NCI-H526 (cell line): ENCODE measurements around the gene NF2.
A peak's percentile ranks its signal among the peaks of the same experiment; 100 is the strongest.
"Not testable (repeated sequence)": the region's sequence is repeated elsewhere in the genome, so short reads cannot be mapped to it uniquely, and the experiment has no call there.

Experiments used
- DNase-seq, 2 experiments: peaks; one replicate each; lab custom pipeline; 2025; lab: John Stamatoyannopoulos, UW

NF2 gene

DNA sequence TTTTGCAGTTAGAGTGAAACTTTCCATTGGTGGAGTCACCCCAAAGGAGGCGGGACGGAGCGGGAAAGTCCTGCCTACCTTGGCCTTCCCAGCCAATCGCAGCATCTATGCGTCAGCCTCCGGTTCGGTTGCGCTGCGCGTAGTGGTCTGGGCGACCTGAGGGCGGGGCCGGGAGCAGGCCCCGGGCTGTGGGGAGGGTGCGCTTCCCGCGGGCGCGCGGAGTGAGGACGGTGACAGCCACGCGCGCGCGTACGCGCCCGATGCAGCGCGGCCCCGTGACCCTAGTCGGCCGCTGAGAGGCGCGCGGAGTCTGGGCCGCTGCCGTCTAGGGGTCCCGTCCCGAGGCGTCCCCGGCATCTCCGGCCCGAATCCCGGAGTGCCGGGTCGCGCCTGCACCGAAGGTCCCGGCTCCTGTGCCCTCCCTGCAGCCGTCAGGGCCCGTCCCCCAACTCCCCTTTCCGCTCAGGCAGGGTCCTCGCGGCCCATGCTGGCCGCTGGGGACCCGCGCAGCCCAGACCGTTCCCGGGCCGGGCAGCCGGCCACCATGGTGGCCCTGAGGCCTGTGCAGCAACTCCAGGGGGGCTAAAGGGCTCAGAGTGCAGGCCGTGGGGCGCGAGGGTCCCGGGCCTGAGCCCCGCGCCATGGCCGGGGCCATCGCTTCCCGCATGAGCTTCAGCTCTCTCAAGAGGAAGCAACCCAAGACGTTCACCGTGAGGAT, at the start of gene NF2:
TSS of gene NF2 (plus strand) at position 276 of the 718 bp plus-strand sequence. CDS start at position 642, 366 bp downstream.
- DNase-seq = peak; percentile 95 to 98

DNA sequence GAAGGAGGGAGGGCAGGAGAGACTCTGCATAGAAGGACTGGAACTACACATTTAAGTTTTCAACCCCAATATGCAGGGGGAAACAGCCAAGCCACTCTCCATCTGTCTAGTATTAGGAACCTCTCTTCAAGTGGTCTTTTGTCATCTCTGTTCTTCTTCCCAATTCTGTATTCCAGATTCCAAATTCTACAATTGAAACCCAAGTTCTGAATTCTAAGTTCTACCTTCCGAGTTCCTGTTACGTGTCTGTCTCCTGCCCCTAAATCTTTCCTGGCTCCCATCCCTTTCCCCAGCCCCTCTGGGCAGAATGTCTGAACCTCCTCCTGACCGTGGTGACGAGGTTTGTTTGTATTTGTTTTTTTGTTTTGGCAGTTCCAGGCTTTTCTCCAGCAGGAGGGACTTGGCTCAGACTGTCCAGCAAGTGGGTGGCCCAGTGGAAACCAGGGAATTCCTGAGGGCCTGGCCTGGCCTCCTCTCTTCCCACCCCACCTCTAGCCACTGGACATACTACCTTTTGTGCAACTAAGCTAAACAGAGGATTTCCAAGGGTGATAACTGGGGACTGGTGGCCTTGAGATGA, 48.3 kb upstream of the NF2 start:
- no peak for DNase-seq

DNA sequence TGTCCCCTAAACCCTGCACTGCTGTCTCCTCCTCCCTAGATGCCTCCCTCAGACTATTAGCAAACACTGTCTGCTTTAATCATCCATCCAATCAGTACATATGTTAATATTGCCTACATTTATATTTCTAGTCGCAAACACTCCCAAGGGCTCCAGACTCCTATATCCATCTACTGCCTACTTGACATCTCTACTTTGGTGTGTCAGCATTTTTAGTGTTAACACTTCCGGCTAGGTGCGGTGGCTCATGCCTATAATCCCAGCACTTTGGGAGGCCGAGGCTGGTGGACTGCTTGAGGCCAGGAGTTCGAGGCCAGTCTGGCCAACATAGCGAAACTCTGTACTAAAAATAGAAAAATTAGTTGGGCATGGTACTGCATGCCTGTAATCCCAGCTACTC, 44.4 kb upstream of the NF2 start:
- DNase-seq = no peak

DNA sequence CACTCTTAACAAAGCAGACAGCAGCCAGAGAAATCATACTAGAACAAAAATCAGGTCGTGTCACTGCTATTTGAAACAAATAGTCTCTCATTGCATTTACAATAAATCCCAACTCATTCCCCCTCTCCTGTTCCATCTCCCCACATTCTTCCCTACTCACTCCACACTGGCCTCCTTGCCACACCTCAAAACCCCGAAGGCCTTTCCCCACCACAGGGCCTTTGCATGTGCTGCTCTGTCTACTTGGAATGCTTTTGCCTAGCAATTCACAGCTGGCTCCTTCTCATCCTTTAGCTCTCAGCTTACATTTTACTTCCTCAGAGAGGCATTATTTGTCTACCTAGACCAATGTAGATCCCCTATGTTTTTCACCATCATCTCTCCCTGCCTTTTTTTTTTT, 43.6 kb upstream of the NF2 start:
- no peak for DNase-seq

DNA sequence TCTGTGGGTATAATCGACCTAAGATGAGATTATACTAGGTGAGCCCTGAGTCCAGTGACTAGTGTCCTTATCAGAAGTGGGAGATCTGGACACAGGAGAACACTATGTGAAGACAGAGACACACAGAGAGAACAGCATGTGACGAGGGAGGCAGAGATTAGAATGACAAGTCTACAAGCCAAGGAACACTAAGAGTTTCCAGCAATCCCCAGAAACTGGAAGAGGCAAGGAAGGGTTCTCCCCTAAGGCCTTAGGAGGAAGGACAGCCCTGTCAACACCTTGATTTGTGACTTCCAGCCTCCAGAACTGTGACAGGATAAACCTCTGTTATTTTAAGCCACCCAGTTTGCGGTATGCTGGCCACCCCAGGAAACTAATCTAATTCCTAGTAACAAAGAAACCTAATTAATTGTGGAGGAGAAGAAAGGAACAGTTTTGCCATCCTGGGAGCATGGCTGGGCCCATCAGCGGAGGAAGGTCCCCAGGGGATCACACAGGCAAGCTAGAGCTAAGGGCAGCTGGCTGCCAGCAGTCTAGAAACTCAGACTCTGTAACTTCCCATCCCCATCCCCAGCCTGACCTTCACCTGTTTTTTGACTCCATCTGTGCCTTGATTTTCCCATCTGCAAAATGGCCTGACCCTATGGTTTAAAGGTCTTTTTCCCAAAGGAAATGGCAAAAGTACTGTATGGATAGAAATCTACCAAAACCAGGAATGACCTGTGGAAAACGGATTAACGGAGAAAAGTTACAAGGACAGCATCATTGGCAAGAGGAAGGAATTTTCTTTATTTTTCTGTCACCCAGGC, 39.6 kb upstream of the NF2 start:
- DNase-seq = no peak

DNA sequence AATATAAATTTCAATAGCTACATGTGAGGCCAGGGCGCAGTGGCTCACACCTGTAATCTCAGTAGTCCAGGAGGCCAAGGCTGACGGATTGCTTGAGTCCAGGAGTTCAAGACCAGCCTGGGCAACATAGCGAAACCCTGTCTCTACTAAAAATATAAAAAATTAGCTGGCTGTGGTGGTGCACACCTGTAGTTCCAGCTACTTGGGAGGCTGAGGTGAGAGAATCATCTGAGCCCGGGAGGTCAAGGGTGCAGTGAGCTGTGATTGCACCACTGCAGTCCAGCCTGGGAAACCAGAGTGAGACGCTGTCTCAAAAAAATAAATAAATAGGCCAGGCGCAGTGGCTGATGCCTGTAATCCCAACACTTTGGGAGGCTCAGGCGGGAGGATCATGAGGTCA, 36.9 kb upstream of the NF2 start:
- not testable (repeated sequence) for DNase-seq

DNA sequence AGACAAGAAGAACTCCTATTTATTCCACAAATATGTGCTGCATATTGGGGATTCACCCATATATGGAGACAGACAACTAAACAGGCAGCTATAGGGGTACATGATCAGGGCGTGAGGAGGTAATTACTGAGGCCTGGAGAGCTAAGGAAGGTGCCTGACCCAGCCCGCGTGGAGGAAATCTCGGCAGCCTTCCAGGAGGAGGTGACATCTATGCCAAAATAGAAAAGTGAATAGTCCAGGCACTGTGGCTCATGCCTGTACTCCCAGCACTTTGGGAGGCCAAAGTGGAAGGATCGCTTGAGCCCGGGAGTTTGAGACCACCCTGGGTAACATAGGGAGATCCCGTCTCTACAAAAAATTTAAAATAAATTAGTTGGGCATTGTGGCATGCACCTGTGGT, 36.1 kb upstream of the NF2 start:
- no peak for DNase-seq

DNA sequence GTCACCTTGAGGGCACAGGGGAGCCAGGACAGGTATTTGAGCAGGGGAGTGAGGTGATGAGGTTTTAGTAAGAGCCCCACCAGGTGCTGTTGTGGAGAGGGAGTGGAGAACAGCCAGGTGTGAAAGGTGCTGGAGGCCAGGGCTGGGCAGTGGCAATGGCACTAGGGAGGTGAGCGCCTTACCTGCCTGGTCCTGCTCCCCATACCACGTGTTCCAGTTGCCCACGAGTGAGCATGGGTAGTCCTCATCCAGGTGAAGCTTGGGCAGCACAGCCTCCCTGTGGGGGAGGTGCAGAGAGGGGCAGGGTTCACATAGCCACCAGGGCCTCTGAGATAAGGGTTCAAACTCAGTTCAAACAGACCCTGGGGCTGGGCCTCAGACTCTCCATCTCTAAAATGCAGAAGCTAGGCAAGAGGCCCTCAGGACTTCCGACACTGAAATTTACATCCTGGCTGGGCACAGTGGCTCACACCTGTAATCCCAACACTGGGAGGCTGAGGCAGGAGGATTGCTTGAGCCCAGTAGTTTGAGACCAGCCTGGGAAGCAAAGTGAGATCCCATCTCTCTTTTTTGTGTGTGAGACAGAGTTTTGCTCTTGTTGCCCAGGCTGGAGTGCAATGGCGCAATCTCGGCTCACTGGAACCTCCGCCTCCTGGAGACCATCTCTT, 34.3 kb upstream of the NF2 start:
- DNase-seq = no peak

DNA sequence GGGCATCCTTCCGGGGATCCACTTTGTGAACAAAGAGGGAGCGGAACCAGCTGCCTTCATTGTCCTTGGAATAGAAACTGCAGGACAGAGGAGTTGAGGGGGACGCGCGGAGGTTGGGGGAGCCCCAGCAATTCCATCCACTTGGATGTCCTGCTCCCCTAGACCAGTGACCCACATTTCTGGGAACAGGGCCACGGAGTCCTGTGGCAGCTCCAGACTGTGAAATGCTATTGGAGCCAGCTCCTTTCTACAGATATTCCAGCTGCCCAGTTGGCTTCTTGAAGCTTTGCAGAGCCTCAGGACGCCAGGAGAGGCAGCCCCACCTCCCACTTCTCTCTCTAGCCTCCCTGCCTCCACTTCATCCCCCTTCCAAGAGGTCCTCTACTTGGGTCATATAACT, 33.0 kb upstream of the NF2 start:
- DNase-seq = no peak

DNA sequence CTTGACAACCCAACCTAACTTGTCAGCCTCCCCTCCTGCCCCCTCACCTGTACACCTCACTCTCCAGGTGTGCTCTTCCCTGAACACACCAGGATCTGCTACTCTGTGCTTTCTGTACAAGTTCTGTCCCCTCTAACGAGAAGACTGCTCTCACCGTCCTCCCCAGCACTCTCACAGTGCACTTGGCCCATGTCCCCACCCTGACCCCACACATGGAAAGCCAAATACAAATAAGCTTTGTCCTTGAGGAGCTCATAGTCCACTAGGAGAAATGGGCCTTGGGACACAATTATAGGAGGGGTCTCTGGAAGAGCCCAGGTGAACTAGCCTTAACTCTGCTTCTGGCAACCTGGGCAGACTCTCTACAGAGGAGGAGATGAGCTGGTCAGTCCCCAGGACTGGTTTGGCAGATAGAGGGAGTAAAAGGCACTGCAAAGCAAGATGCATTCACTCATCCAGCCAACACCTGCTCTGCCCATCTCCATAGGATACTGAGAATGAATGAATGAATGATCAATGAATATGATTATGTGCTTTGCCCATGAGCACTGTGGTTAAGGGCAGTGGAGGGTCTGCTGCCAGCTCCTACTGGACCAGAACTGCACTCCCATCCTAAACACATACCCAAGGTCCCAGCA, 32.4 kb upstream of the NF2 start:
- no peak for DNase-seq

DNA sequence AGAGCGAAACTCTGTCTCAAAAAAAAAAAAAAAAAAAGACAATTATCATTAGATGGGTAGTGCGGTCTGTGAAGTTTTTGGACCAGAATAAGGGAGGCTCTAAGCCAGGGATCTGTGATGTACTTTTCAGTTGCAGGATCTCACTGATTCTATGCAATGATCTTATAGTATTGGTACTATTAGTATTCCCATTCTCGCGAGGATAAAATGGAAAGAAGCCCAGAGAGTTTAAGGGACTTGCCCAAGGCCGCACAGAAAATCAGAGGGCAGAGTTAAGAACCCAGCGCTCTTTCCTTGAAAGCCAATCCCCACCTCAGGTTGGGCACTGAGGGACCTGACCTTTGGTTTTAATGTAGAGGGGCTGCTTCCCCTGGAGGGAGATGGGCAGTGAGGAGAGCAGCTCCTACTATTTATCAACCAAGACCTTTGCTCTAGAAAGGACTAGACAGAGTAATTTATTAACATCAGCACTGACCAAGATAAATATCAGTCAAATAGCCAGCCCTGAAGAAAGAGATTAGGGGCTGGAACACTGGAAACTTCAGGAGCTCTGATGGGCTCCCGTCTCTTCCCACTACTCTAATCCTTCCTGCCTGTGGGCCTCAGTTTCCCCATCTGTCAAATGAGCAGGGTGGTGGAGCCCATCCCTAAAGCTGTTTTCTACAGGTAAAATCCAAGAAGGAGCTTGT, 28.5 kb upstream of the NF2 start:
- DNase-seq = no peak

DNA sequence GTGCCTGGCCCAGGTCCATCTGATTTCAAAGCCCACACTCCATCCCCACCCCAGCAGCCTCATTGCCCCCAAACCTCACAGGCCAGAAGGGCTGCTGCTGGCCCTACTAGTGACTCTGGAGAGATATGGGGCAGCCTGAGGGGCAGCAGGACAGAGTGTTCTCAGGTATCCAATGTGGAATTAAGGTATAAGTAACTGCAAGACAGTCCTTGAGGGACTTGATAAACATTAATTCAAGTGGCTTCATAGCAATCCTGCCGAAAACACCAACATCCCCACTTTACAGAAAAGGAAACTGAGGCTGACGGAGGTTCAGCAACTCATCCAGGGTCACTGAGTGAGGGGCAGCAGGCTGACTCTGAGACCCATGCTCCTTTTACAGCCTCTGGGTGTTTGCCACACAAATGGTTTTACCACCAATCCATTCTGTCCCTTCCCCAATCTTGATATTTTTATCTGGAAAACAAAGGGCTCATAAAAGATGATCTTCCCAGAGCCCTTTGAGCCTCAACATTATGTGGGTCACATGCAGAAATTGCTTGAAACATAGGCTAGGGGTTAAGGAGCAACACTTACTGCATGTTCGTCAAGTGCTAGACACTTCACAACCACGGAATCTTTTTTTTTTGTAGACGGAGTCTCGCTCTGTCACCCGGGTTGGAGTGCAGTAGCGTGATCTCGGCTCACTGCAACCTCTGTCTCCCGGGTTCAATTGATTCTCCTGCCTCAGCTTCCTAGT, 24.8 kb upstream of the NF2 start:
- DNase-seq = no peak

DNA sequence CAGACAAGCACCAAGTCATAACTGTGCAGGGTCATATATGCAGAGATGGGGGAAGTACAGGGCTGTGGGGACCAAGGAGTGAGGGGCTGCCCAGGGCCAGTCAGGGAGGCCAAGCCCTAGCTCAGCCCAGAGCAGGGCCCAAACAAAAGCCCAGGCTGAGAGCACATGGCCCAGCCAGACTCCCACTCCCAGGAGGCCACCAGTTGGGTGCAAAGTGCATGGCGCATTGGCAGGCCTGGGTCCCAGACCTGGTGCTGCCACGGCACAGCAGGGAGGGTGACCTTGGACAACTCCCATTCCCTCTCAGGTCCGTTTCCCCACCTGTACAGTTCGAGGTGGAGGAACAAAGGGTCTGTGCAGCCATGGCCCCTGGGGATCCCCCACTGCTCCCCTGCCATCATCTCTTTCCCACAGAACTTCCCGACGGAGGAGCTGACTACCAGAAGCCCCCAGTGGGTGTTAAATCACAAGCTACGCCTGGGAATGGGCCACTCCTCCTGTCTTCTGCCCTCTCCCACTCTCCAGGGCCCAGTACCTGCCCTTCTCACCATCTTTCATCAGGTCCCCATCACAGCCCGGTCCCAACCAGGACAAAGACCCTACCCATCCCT, 23.1 kb upstream of the NF2 start:
- DNase-seq = peak in 1 of 2 experiments; percentile 16

DNA sequence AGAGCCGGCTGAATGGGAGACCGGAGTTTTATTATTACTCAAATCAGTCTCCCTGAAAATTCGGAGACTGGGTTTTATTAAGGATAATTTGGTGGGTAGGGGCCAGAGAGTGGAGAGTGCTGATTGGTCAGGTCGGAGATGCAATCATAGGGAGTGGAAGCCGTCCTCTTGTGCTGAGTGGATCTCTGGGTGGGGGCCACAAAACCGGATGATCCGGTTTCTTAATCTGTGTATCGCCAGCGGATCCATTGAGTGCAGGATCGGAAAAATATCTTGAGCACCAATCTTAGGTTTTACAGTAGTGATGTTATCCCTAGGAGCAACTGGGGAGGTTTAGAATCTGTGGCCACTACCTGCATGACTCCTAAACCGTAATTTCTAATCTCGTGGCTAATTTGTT, 21.6 kb upstream of the NF2 start:
- DNase-seq = peak; percentile 51 to 64

DNA sequence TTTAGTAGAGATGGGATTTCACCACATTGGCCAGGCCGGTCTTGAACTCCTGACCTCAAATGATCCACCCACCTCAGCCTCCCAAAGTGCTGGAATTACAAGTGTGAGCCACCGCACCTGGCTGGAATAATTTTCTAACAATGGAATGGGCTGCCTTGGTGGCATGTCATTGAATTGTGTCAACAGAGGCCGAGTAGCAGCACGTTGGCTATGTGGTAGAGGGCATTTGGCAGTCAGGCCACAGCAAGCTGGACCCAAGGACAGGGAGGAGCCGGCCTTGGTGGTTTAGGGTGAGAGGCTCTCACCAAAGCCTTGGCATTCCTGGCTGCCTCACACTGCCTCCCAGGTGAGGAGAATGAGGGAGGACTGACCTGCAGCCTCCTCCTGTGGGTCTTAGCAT, 18.5 kb upstream of the NF2 start:
- no peak for DNase-seq

DNA sequence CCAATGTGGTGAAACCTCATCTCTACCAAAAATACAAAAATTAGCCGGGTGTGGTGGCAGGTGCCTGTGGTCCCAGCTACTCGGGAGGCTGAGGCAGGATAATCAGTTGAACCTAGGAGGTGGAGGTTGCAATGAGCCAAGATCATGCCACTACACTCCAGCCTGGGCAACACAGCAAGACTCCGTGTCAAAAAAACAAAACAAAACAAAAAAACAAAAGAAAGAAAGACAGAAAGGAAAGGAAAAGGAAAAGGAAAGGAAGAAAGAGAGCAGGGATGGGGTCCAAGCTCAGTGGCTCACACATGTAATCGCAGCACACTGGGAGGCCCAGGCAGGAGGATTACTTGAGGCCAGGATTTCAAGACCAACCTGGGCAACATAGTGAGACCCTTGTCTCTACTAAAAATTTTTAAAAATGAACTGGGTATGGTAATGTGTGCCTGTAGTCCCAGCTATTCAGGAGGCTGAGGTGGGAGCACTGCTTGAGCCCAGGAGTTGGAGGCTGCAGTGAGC, 17.2 kb upstream of the NF2 start:
- not testable (repeated sequence) for DNase-seq

DNA sequence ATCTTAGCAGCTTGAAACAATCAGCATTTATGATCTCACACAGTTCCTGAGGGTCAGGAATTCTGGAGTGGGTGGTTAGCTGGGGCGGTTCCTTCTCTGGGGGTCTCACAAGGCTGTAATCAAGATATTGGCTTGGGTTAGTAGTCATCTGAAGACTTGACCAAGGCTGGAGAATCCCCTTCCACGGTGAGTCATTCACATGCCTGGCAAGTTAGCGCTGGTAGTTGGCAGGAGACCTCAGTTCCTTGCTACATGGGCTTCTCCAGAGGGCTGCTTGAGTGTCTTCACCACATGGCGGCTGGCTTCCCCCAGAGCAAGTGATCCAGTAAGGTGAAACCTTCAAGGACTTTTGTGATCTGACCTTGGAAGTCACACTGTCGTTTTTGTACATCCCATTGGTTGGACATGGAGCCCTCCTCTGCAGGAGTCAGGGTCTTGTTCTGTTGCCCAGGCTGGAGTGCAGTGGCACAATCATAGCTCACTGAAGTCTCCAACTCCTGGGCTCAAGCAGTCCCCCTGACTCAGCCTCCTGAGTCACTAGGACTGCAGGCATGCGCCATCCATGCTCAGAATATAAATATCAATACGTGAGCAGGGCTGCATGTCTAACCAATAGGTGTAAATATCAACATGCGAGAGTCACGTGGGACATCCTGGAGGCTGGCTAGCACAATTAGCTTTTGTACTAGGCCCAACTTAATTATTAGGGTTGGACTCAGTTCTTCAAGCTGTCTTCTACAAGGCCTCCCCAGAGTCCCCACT, 15.3 kb upstream of the NF2 start:
- no peak for DNase-seq

DNA sequence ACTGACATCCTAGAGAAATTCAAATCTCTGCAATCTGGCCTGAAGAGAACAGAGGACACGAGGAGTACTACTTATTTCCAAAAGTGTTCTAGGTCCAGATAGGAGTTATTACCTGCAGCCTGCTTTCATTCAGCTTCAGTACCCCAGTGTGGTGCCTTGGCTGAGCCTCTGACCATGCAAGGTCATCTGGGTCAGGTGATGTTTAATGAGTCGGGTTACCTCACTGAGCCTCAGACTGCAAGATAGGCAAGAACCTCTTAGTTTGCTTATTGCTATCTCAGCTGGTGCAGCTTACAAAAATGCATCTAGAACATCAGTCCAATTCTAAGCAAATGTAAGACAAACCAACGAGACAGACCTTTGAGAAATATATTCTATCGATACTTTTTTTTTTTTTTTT, 9.5 kb upstream of the NF2 start:
- DNase-seq = no peak

DNA sequence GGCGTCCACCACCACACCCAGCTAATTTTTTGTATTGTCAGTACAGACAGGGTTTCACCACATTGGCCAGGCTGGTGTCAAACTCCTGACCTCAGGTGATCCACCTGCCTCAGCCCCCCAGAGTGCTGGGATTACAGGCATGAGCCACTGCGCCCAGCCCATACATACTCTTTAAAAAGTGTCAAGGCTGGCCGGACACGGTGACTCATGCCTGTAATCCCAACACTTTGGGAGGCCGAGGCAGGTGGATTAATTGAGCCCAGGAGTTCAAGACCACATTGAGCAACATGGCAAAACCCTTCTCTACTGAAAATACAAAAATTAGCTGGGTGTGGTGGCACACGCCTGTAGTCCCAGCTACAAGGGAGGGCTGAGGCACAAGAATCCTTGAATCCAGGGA, 9.0 kb upstream of the NF2 start:
- not testable (repeated sequence) for DNase-seq
